Adipocyte (in vitro differentiated cells): Measurements from ENCODE around the gene OCLN.
"Not testable (repeated sequence)": the region's sequence is repeated elsewhere in the genome, so short reads cannot be mapped to it uniquely, and the experiment has no call there.

ENCODE experiments used
- DNase-seq: peaks from one replicate; pipeline ENCODE4 v3.0.0-alpha.2; 2015; ENCODE audit warnings: low read depth
- H3K27me3 ChIP-seq: replicated peaks from 2 replicates; pipeline ENCODE4 v1.7.0; 2013; ENCODE audit warnings: mild to moderate bottlenecking, low read length, moderate library complexity; ENCODE audit not compliant: control insufficient read depth, insufficient read depth
- H3K36me3 ChIP-seq: 2 replicates; pipeline ENCODE4 v1.7.0; 2013; ENCODE audit warnings: low read length, mild to moderate bottlenecking, moderate library complexity; ENCODE audit not compliant: control insufficient read depth, insufficient read depth, severe bottlenecking
- H3K4me1 ChIP-seq: 2 replicates; pipeline ENCODE4 v1.7.0; 2013; ENCODE audit warnings: mild to moderate bottlenecking, low read length, moderate library complexity; ENCODE audit not compliant: control insufficient read depth, insufficient read depth
- H3K4me3 ChIP-seq: 2 replicates; pipeline ENCODE4 v1.7.0; 2013; ENCODE audit warnings: mild to moderate bottlenecking, low read length, moderate library complexity
- H3K9ac ChIP-seq: 2 replicates; pipeline ENCODE4 v1.7.0; 2013; ENCODE audit warnings: mild to moderate bottlenecking, low read length, moderate library complexity
- H3K9me3 ChIP-seq: 2 replicates; pipeline ENCODE4 v1.7.0; 2013; ENCODE audit warnings: mild to moderate bottlenecking, low read length, moderate library complexity; ENCODE audit not compliant: control insufficient read depth

Gene OCLN

DNA sequence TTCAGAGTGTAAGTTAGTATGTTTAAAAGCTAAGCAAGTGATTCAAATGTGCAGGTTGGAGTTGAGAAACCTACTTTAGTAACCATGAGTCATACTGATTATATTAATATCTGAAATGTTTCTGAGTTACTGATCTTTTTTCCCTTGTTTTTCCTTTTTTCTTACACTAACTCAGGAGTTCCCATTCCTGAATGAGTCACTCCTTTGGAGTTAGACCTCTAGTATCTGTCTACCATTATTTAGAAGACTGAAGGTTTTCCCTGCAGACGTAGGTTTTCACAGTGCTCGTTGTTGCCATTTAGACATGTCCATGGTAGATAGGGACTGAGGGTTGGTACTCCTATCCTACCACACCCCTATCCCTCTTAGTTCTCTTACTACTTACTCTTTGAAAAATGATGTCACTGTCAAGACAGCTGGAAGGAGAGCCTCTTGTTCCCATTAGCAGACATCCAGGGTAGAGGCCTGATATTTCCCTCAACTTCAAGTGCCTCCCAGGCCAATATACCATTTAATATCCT lies 20.2 kb downstream of the OCLN start:
- Histone ChIP-seq H3K4me3 (peak overlapping the region; percentile 14), H3K4me1 (peaks cover 31% of the 10 kb centered on the region), H3K36me3 (no peaks in the 10 kb centered on the region), H3K9me3 (no peaks in the 10 kb centered on the region), H3K9ac (no peak overlapping the region), H3K27me3 (no peaks in the 10 kb centered on the region)
- peak; percentile 54 for DNase-seq

DNA sequence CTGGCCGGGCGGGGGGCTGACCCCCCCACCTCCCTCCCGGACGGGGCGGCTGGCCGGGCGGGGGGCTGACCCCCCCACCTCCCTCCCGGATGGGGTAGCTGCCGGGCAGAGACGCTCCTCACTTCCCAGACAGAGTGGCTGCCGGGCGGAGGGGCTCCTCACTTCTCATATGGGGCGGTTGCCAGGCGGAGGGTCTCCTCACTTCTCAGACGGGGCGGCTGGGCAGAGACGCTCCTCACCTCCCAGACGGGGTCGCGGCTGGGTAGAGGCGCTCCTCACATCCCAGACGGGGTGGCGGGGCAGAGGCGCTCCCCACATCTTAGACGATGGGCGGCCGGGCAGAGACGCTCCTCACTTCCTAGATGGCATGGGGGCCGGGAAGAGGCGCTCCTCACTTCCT lies 23.0 kb downstream of the OCLN start:
- H3K4me1 ChIP-seq: peaks cover 41% of the 10 kb centered on the region

DNA sequence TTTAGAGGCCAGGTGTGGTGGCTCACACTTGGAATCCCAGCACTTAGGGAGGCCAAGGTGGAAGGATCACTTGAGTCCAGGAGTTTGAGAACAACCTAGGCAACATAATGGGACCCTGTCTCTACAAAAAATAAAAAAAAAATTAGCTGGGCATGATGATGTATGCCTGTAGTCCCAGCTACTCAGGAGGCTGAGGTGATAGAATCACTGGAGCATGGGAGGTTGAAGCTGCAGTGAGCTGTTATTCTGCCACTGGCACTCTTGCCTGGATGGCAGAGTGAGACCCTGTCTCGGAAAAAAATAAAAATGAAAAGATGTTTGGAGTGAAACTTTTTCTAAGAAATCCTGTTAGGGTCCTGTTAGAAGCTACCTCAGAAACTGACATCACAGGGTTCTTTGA lies 24.2 kb downstream of the OCLN start:
- Histone ChIP-seq H3K9ac (peak overlapping the region; percentile 66), H3K36me3 (no peaks in the 10 kb centered on the region), H3K4me3 (peak overlapping the region; percentile 33), H3K4me1 (peaks cover 52% of the 10 kb centered on the region), H3K27me3 (no peaks in the 10 kb centered on the region), H3K9me3 (no peaks in the 10 kb centered on the region)
- DNase-seq: no peak

More for the DNA sequence above, 23.0 kb downstream of the OCLN start:
- H3K27me3 ChIP-seq, H3K9me3 ChIP-seq, H3K4me3 ChIP-seq, DNase-seq, H3K9ac ChIP-seq, H3K36me3 ChIP-seq: not testable (repeated sequence)

DNA sequence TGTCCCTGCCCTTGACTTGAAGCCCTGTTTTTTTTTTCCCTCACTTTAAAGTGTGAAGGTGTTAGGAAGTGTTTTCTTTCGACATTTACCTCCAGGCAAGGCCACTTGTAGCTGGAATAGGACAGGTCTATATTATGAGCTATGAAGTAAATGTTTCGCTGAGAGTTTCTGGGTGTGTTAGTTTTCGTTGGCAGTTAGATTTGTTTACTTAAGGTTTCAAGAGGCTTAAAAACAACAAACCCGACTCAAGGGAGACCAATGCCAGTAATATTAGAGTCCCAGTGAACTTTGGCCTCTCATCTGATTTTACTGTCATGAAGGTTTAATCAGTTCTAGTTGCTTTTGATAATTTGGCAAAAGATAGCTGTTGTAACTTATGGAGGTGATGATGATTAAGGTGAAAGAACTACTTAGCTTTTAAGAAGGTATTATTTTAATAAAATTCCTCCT lies 25.2 kb downstream of the OCLN start:
- no peaks in the 10 kb centered on the region for H3K27me3 ChIP-seq
- H3K36me3 ChIP-seq: no peaks in the 10 kb centered on the region
- peaks cover 43% of the 10 kb centered on the region for H3K4me1 ChIP-seq
- peak; percentile 23 for DNase-seq
- no peak overlapping the region for H3K4me3 ChIP-seq
- H3K9ac ChIP-seq: no peak overlapping the region
- no peaks in the 10 kb centered on the region for H3K9me3 ChIP-seq

DNA sequence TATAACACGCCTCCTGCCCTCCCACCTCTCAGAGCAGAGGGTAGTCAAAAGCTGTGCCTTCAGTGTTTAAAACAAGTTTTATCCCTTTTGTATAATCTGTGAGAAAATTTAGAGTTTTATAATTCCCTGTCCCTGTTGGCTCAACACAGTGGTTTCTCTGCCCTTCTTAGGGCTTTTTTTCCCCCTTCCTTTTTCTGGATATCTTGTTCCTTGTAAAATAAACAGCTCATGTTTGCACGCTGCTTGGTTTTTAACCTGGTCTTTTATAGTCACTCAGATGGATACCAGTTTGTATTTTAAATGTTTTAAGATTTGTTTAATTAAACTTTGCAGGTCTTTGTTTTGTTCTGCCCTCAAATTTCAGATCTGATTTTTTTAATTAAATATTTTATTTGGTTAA lies 26.7 kb downstream of the OCLN start:
- DNase-seq: no peak
- H3K9ac ChIP-seq: no peak overlapping the region

DNA sequence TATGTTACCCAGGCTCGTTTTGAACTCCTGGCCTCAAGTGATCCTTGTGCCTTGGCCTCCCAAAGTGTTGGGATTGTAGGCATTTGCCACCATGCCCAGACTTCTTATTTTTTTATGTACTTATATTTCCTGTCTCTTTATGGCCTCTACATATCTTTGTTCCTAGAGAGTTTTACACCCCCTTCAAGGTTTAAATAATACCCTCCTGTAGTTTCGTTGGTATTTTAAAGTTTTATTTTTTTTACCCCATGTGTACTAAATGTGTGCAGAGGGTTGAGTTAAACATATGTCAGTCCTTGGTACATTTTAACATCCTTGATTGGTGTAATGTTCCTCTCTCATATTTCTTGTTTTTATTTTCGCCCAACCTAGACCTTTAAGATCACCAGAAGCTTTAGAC lies 29.4 kb downstream of the OCLN start:
- no peak overlapping the region for H3K4me3 ChIP-seq
- no peaks in the 10 kb centered on the region for H3K36me3 ChIP-seq
- no peak for DNase-seq
- peaks cover 28% of the 10 kb centered on the region for H3K4me1 ChIP-seq
- H3K27me3 ChIP-seq: no peaks in the 10 kb centered on the region
- H3K9me3 ChIP-seq: no peaks in the 10 kb centered on the region
- H3K9ac ChIP-seq: no peak overlapping the region

More for the DNA sequence above, 26.7 kb downstream of the OCLN start:
- no peaks in the 10 kb centered on the region for H3K36me3 ChIP-seq
- H3K4me3 ChIP-seq: no peak overlapping the region
- no peaks in the 10 kb centered on the region for H3K9me3 ChIP-seq
- H3K27me3 ChIP-seq: no peaks in the 10 kb centered on the region
- H3K4me1 ChIP-seq: peaks cover 35% of the 10 kb centered on the region

DNA sequence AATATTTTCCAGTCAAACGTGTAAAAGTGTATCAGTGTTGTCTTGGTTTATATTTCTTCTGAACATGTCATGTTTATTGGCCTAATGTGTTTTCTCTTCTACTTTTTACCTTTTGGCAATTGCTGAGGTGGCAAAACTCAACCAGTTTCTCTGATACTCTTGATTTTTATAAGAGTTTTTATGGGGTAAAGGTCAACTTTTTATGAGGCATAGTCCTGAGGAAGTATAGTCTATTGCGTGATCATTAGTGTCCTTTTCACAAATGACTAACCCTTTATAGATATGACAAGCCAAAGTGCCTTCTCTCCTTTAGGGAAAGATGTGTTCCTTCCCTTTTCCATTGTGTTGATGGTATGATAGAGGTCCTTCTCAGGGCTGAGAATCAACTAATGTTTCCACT lies 32.9 kb downstream of the OCLN start:
- Histone ChIP-seq H3K9me3 (no peaks in the 10 kb centered on the region), H3K36me3 (no peaks in the 10 kb centered on the region), H3K4me3 (no peak overlapping the region), H3K27me3 (no peaks in the 10 kb centered on the region), H3K4me1 (peaks cover 13% of the 10 kb centered on the region), H3K9ac (no peak overlapping the region)
- DNase-seq: no peak

DNA sequence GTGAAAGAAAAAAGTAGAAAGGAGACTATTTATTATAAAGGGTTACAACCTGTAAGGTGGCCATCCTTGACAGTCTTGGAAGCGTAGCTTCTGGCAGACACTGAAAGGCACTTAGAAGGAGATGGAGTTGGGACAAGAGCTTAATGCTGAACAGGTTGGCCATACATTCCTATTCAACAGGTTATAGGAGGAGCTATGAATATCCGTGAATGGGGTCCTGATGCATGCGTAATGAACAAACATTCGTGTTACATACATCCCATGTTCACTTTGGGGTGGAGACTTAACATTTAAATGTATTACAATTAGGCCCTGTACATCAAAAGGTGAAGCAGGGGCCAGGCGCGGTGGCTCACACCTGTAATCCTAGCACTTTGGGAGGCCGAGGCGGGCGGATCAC lies 34.1 kb downstream of the OCLN start:
- no peaks in the 10 kb centered on the region for H3K9me3 ChIP-seq
- no peak overlapping the region for H3K4me3 ChIP-seq
- no peak for DNase-seq
- H3K36me3 ChIP-seq: no peaks in the 10 kb centered on the region
- peaks cover 2% of the 10 kb centered on the region for H3K4me1 ChIP-seq
- no peak overlapping the region for H3K9ac ChIP-seq
- no peaks in the 10 kb centered on the region for H3K27me3 ChIP-seq

DNA sequence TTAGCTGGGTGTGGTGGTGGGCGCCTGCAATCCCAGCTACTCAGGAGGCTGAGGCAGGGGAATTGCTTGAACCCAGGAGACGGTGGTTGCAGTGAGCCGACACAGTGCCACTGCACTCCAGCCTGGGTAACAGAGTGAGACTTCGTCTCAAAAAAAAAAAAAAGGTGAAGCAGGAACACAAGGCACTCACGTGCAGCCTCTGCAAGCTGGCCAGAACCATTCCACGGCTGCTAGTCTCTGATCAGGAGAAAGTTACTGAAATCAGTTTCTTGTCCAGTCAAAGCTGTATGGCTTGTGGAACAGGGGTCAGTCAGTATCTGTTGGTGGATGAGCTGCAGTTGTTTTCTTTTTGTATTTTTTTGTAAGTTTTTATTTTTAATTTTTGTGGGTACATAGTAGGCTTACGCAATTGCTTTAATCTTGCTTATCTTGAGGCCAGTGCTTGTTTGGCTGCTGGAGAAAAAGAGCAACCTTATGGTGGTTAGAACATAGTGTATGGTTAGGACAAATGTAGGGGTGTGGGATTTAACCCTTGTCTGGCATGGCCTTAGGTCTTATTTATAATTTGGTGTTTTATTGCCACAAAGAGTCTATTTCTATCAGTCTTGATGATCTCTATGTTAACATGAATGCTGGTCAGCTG lies 34.7 kb downstream of the OCLN start:
- Histone ChIP-seq H3K4me3 (no peak overlapping the region), H3K4me1 (peaks cover 2% of the 10 kb centered on the region), H3K9ac (no peak overlapping the region), H3K9me3 (no peaks in the 10 kb centered on the region), H3K27me3 (no peaks in the 10 kb centered on the region), H3K36me3 (no peaks in the 10 kb centered on the region)
- DNase-seq: no peak

DNA sequence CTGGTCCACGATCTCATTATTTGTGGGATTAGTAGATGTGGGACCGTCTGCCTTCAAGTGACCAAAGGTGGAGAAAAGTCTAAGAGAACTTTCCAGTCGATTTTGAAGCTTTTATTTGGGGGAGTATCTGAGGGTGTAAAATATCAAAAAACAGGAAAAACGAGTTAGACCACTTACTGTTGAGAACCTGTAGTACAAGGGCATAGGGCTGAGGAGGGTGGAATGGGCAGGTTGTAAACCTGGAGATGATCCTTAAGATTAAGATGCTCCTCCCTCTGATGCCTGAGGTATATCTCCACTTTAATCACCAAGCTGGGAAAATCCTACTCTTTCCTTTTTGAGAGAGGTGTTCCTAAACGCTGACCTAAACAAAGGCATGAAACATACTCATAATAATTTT lies 35.4 kb downstream of the OCLN start:
- Histone ChIP-seq H3K4me1 (peaks cover 3% of the 10 kb centered on the region), H3K36me3 (no peaks in the 10 kb centered on the region), H3K27me3 (no peaks in the 10 kb centered on the region), H3K4me3 (no peak overlapping the region), H3K9me3 (no peaks in the 10 kb centered on the region), H3K9ac (no peak overlapping the region)
- DNase-seq: no peak

DNA sequence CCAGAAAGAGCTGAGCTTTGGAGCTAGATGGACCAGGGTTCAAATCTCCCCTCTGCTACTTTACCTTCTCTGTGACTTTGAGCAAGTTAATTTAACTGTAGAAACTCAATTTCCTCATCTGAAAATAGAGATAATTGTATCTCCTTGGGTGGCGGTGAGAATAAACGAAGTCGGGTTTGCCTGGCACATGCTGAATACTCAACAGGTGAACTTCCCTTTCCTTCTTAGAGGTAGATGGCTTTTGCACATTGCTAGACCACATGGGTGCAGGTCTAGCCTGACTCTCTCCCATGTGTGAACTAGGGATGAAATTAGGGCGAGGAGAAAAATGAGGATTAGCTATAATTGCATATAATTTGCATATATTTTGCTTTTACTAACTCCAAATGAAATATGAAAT lies 36.0 kb downstream of the OCLN start:
- no peak for DNase-seq
- no peaks in the 10 kb centered on the region for H3K27me3 ChIP-seq
- no peaks in the 10 kb centered on the region for H3K36me3 ChIP-seq
- H3K9me3 ChIP-seq: no peaks in the 10 kb centered on the region
- H3K9ac ChIP-seq: no peak overlapping the region
- no peak overlapping the region for H3K4me3 ChIP-seq
- H3K4me1 ChIP-seq: peaks cover 3% of the 10 kb centered on the region
